IMR-90 (cell line): ENCODE measurements around the gene PCIF1. TPM values are rescaled to one million over a fixed set of nuclear protein-coding genes. Genes with fewer than 3 reads are reported as not detected.

Source experiments
- ATAC-seq: fragments of 200-7000 bp; cut with Tn5 transposase; 2 replicates; pipeline ENCODE4 v1.9.1; 2020; ENCODE audit warnings: low read depth, mild to moderate bottlenecking, moderate library complexity
- BruUV-seq: library from RNA; stranded (reverse); fragments of 400-500 nt; replicated peaks from 2 replicates; lab custom pipeline; 2021; lab: Mats Ljungman, UMichigan
- CTCF ChIA-PET: fragments of 300-600 bp; formaldehyde crosslinking; extraction: SDS; loops from one replicate; lab custom pipeline; 2021; ENCODE audit warnings: antibody characterized with exemption; lab: Yijun Ruan, JAX
- POLR2A ChIA-PET: fragments of 300-600 bp; sonication (Branson Sonifier 250); formaldehyde crosslinking; loops from one replicate; lab custom pipeline; 2022; ENCODE audit warnings: antibody characterized with exemption; ENCODE audit not compliant: unreplicated experiment; lab: Charles Lee
- DNase-seq: peaks from one replicate; pipeline ENCODE4 v3.0.0; 2013
- H2AFZ ChIP-seq: replicated peaks from 2 replicates; pipeline ENCODE3; 2013; ENCODE audit warnings: low read length, mild to moderate bottlenecking; ENCODE audit not compliant: poor library complexity
- H2AK5ac ChIP-seq: 2 replicates; pipeline ENCODE4 v1.6.1; 2013; ENCODE audit warnings: low read depth, low read length, inconsistent platforms
- H2AK9ac ChIP-seq: replicated peaks from 2 replicates; pipeline ENCODE3; 2013; ENCODE audit warnings: mild to moderate bottlenecking, low read depth, low read length, moderate library complexity; ENCODE audit not compliant: poor library complexity
- H2BK120ac ChIP-seq: 2 replicates; pipeline ENCODE4 v1.6.1; 2013; ENCODE audit warnings: low read depth, low read length, inconsistent platforms
- H2BK15ac ChIP-seq: 3 replicates; pipeline ENCODE4 v1.6.1; 2013; ENCODE audit warnings: low read depth, low read length, inconsistent platforms
- H2BK20ac ChIP-seq: 2 replicates; pipeline ENCODE4 v1.6.1; 2013; ENCODE audit warnings: low read depth, mild to moderate bottlenecking, inconsistent platforms, low read length, moderate library complexity
- H2BK5ac ChIP-seq: 2 replicates; pipeline ENCODE4 v1.6.1; 2013; ENCODE audit warnings: mild to moderate bottlenecking, low read depth, low read length, inconsistent platforms; ENCODE audit not compliant: poor library complexity, severe bottlenecking
- H3K14ac ChIP-seq: replicated peaks from 2 replicates; pipeline ENCODE4 v1.6.1; 2013; ENCODE audit warnings: low read depth, low read length, inconsistent platforms
- H3K18ac ChIP-seq: 2 replicates; pipeline ENCODE4 v1.6.1; 2013; ENCODE audit warnings: low read depth, low read length, control low read depth
- H3K23ac ChIP-seq: 2 replicates; pipeline ENCODE4 v1.6.1; 2013; ENCODE audit warnings: low read depth, low read length, inconsistent platforms
- H3K27ac ChIP-seq: 2 replicates; pipeline ENCODE4 v1.5.1; 2013; ENCODE audit warnings: mild to moderate bottlenecking, control low read depth, low read length; ENCODE audit not compliant: insufficient read depth
- H3K27me3 ChIP-seq: 2 replicates; pipeline ENCODE4 v1.6.1; 2013; ENCODE audit warnings: low read length; ENCODE audit not compliant: control insufficient read depth, insufficient read depth
- H3K36me3 ChIP-seq: 2 replicates; pipeline ENCODE4 v1.6.1; 2013; ENCODE audit warnings: low read length, mixed read lengths; ENCODE audit not compliant: control insufficient read depth, insufficient read depth
- H3K4ac ChIP-seq: 2 replicates; pipeline ENCODE4 v1.6.1; 2013; ENCODE audit warnings: low read depth, low read length, inconsistent platforms
- H3K4me1 ChIP-seq: 2 replicates; pipeline ENCODE4 v1.6.1; 2013; ENCODE audit warnings: low read length, mixed read lengths; ENCODE audit not compliant: control insufficient read depth, insufficient read depth
- H3K4me2 ChIP-seq: 2 replicates; pipeline ENCODE4 v1.6.1; 2013; ENCODE audit warnings: low read depth, mild to moderate bottlenecking, control low read depth, low read length, moderate library complexity
- H3K4me3 ChIP-seq: 2 replicates; pipeline ENCODE4 v1.5.1; 2013; ENCODE audit warnings: low read depth, mild to moderate bottlenecking, control low read depth, low read length, moderate library complexity; ENCODE audit not compliant: insufficient read depth
- H3K56ac ChIP-seq: 2 replicates; pipeline ENCODE4 v1.6.1; 2013; ENCODE audit warnings: low read length, inconsistent platforms; ENCODE audit not compliant: insufficient read depth; ENCODE audit errors: extremely low read depth
- H3K79me1 ChIP-seq, 2 experiments: 2 replicates each; pipeline ENCODE4 v1.6.1; 2013; ENCODE audit warnings: low read length in 2 of 2, inconsistent platforms in 1 of 2, low read depth in 1 of 2
- H3K9ac ChIP-seq: 2 replicates; pipeline ENCODE4 v1.6.1; 2013; ENCODE audit warnings: low read depth, low read length, control low read depth
- H3K9me1 ChIP-seq: 2 replicates; pipeline ENCODE4 v1.6.1; 2013; ENCODE audit warnings: low read length, inconsistent platforms; ENCODE audit not compliant: insufficient read depth
- H3K9me3 ChIP-seq: 2 replicates; pipeline ENCODE4 v1.6.1; 2013; ENCODE audit warnings: low read length; ENCODE audit not compliant: control insufficient read depth, insufficient read depth
- H4K20me1 ChIP-seq: 2 replicates; pipeline ENCODE4 v1.6.1; 2013; ENCODE audit warnings: low read length, inconsistent platforms; ENCODE audit not compliant: insufficient read depth
- H4K5ac ChIP-seq: 2 replicates; pipeline ENCODE4 v1.6.1; 2013; ENCODE audit warnings: mild to moderate bottlenecking, low read depth, low read length, control low read depth
- H4K8ac ChIP-seq, 2 experiments: 2 replicates each; pipeline ENCODE4 v1.6.1; 2013; ENCODE audit warnings: low read depth in 2 of 2, low read length in 2 of 2, control low read depth in 1 of 2, inconsistent platforms in 1 of 2
- H4K91ac ChIP-seq: 2 replicates; pipeline ENCODE4 v1.6.1; 2013; ENCODE audit warnings: low read depth, low read length, inconsistent platforms; ENCODE audit not compliant: insufficient read depth
- CHD1 ChIP-seq: IDR thresholded peaks from 2 replicates; pipeline ENCODE4 v1.6.1; 2012; ENCODE audit warnings: low read depth, low read length, improper control_type of control experiment
- MAFK ChIP-seq: IDR thresholded peaks from 2 replicates; pipeline ENCODE4 v1.6.1; 2012; ENCODE audit warnings: low read depth, low read length, improper control_type of control experiment
- WGBS, 2 experiments: methylation state at CpG; one replicate each; pipeline versions ENCODE4 v1.1.5 to v1.1.7; 2013; ENCODE audit warnings: missing lambda C conversion rate in 2 of 2; ENCODE audit not compliant: insufficient read length in 1 of 2; ENCODE audit errors: extremely low coverage in 2 of 2; 5-methylcytosine and 5-hydroxymethylcytosine counted together
- dilution Hi-C: fragments of 300-500 bp; cut with HindIII; formaldehyde crosslinking; loops from one replicate; pipeline ENCODE4 v1.14.3; 2018; ENCODE audit warnings: low sequenced_read_pairs; ENCODE audit not compliant: unreplicated experiment
- in situ Hi-C: fragments of 300-500 bp; cut with MboI; formaldehyde crosslinking; loops from 3 replicates; pipeline ENCODE4 v1.14.3; 2019; ENCODE audit warnings: low sequenced_read_pairs, inconsistent platforms, mixed read lengths
- intact Hi-C: fragments of 100-400 bp; cut with micrococcal nuclease; formaldehyde crosslinking; loops from 2 replicates; pipeline ENCODE4 v1.10.0; 2022
- polyA plus RNA-seq, 3 experiments: library from polyadenylated mRNA; depleted of rRNA; stranded (reverse); fragments of >200 nt; gene quantifications; 2 replicates each; pipeline ENCODE4 v1.2.3, GENCODE V29; 2012; ENCODE audit warnings: low replicate concordance in 1 of 3
- total RNA-seq: library from RNA; depleted of rRNA; stranded (reverse); fragments of >200 nt; gene quantifications from 2 replicates; pipeline ENCODE4 v1.2.3, GENCODE V29; 2012

Gene PCIF1
- total and polyA plus RNA-seq, 2 of the 4 experiments (the other 2 are of a cell fraction), result 5.4 to 18.3 TPM

GRCh38 chr20:45924391-45925261 is 9.9 kb upstream of the PCIF1 start:
- peak; percentile 92 for TF ChIP-seq MAFK
- no peak for TF ChIP-seq CHD1
- no peaks in the 10 kb centered on the region; the same call in 1 of the 2 replicates for H3K9me1 ChIP-seq
- H3K56ac ChIP-seq, result no peak overlapping the region
- peak overlapping the region; percentile 17 for H3K4me2 ChIP-seq
- in situ Hi-C loops, result loop anchor here (25.0 kb wide), 1 partner anchor 587 kb away; the partner anchor contains the start of gene SDC4
- H4K91ac ChIP-seq, result no peak overlapping the region
- peaks cover 23% of the 10 kb centered on the region for H3K4me1 ChIP-seq
- peak overlapping the region; percentile 2; the same call in 1 of the 2 replicates for H3K27ac ChIP-seq
- BruUV-seq, result no TSS peak
- H3K36me3 ChIP-seq, result no peaks in the 10 kb centered on the region
- no peak overlapping the region for H2BK15ac ChIP-seq
- no peak overlapping the region for H3K4me3 ChIP-seq
- no peak overlapping the region for H3K9ac ChIP-seq
- H3K79me1 ChIP-seq, result peaks cover 0 to 3% of the 10 kb centered on the region in 2 experiments; a peak in 2 of 4 replicates
- no peak overlapping the region for H2BK20ac ChIP-seq
- peak overlapping the region in 1 of 2 experiments; percentile 84; a peak in 2 of 4 replicates for H4K8ac ChIP-seq
- no peaks in the 10 kb centered on the region; the same call in 1 of the 2 replicates for H4K20me1 ChIP-seq
- H2AFZ ChIP-seq, result no peak overlapping the region
- intact Hi-C loops, result no loop called here
- POLR2A ChIA-PET, result interaction anchor here (0.6 kb wide), 1 partner anchor 34 kb away, joined by 8 read pairs; the partner anchor contains the start of genes CTSA and NEURL2
- H2BK5ac ChIP-seq, result no peak overlapping the region
- WGBS, 2 experiments, result 83% methylated on average over 5 of the region's 21 CpGs; no CpG with 5 or more reads in 1 of the 2 experiments
- H2AK9ac ChIP-seq, result no peak overlapping the region
- dilution Hi-C loops, result no loop called here
- H3K14ac ChIP-seq, result no peak overlapping the region; the same call in 1 of the 2 replicates
- peak; percentile 30 for ATAC-seq
- CTCF ChIA-PET, result interaction anchor here (0.5 kb wide), 1 partner anchor 1233 kb away, joined by 3 read pairs; no protein-coding TSS in a partner anchor
- H2AK5ac ChIP-seq, result no peak overlapping the region
- 0 out of 2 replicates have a peak overlapping the region, but pooled peaks have one; percentile 46 for H3K4ac ChIP-seq
- no peak overlapping the region for H2BK120ac ChIP-seq
- no peaks in the 10 kb centered on the region for H3K9me3 ChIP-seq
- no peaks in the 10 kb centered on the region for H3K27me3 ChIP-seq
- peak overlapping the region; percentile 1; the same call in 1 of the 2 replicates for H3K18ac ChIP-seq
- peak overlapping the region; percentile 6; the same call in 1 of the 2 replicates for H3K23ac ChIP-seq
- no peak overlapping the region for H4K5ac ChIP-seq
- peak; percentile 61 for DNase-seq
